Inflammatory macrophage treated with lipopolysaccharide for 4 hours (primary cell): ENCODE data around the gene AATK.

Experiments
- DNase-seq: peaks from one replicate; pipeline ENCODE4 v3.0.0-alpha.2; 2020

AATK gene

DNA sequence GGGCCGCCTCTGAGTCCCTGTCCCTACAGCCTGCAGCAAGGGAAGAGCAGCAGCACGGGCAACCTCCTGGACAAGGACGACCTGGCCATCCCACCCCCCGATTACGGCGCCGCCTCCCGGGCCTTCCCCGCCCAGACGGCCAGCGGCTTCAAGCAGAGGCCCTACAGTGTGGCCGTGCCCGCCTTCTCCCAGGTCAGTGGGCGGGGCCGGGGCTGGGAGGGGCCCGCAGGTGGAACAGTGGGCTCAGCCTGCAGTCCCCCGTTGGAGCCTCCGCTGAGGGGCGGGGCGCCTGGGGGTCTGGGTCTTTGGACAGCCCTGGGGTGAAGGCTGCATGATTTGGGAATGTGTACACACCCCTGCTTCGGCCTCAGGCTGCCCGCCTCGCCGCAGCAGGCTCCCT is 59.3 kb downstream of the AATK start:
- DNase-seq, result no peak

DNA sequence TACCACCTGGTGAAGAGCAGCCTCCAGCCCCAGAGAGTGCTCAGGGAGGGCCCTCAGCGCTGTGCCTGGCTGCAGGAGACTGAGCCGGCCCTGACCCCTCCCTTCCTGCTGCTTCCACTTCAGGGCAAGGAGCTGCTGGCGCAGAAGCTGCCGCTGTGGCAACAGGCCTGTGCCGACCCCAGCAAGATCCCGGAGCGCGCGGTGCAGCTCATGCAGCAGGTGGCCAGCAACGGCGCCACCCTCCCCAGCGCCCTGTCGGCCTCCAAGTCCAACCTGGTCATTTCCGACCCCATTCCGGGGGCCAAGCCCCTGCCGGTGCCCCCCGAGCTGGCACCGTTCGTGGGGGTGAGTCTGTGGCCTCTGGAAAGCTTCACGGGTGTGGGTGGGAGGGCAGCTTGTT is 62.6 kb downstream of the AATK start:
- DNase-seq, result no peak

DNA sequence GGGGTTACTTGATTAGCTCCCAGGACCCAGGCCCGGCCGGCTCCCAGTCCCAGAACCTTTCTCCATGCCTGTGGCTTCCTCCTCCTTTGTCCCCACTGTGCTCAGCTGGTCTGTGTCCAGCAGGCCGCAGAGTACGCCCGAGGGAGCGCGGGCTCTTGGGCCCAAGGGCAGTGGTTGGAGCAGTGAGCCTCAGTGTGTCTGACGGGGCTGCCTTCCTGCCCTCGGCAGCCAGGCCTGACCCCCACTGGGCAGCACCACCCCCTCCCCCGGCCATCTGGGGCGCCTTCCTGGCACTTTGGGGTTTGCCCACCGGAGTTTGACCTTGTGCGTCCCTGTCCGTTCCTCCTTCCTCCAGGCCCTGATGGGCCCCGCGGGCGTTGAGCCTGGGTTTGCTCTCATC is 63.2 kb downstream of the AATK start:
- DNase-seq, result no peak

DNA sequence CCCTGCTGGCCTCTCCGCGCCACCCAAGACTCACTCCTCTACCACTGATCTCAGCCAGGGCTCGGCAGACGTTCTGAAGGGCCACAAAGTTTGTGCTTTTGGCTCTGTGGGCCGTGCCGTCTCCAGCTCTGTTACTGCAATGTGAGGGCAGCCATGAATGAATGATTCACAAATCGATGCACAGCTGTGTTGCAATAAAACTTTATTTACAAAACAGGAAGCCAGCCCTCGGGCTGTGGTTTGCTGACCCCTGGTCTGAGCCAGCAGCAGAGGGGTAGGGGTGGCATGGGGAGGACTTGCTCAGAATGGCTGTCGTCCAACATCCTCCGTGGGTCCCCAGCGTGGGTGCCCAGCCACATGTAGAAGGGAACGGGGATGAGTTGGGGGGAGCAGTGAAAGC is 63.7 kb downstream of the AATK start:
- DNase-seq, result peak; percentile 11

DNA sequence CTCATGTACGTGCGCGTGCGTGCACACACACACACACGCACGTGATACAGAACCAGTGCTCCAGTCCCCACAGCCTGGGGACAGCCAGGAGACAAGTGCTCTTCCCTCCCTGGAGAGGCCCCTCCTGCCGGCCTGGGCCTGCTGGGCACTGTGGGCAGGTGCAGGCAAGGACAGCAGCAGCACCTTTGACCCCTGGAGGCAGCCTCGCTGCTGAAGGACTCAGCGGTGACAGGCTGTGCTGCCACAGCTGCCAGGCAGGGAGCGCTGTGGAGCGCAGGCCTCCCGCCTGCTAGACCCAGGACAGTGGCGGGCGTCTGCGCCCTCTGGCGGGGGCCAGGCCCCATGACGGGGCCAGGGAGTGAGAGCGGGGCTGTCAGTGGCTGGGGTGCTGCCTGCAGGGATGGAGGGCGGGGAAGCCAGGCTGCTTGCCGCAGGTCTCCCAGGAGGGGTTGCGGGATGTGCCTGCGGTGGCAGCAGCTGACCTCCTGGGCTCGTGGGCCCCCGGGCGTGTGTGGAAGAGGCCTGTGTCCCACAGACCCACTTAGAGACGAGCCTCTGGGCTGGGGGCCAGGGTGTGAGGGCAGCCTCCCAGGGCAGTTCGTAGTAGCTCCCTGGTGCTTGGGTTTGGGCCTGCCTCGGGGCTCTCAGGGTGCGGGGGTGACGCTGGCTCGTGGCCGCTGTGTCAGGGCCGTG is 64.3 kb downstream of the AATK start:
- DNase-seq, result peak; percentile 84

- no peak for DNase-seq
These were observed 65.4 kb downstream of the AATK start for GRCh38 chr17:81100668-81101067.

GRCh38 chr17:81099888-81100287 is 66.1 kb downstream of the AATK start:
- DNase-seq, result no peak

DNA sequence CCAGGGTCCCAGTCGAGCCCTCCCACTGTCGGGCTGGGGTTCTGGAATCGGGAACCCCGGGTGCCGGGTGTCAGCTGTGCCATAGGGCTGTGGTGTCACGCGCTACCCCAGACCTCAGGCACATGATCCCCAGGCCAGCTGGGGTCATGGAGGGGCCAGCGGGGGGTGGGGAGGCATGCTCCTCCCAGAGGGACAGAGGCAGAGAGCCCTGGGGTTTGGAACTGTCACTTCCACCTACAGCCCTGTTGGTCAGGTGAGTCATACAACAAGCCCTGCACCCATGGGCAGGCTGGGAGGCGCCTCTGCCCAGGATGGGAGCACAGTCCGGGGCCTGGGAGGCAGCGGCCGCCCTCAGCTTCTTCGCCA is 68.1 kb downstream of the AATK start:
- DNase-seq, result peak; percentile 69

GRCh38 chr17:81097134-81097942 is 68.7 kb downstream of the AATK start:
- DNase-seq, result peak; percentile 65

GRCh38 chr17:81096741-81097133 is 69.3 kb downstream of the AATK start:
- no peak for DNase-seq

- DNase-seq, result peak; percentile 4
These were observed 70.6 kb downstream of the AATK start for GRCh38 chr17:81095383-81095762.

- peak; percentile 72 for DNase-seq
These were observed 71.3 kb downstream of the AATK start for GRCh38 chr17:81094509-81095382.

DNA sequence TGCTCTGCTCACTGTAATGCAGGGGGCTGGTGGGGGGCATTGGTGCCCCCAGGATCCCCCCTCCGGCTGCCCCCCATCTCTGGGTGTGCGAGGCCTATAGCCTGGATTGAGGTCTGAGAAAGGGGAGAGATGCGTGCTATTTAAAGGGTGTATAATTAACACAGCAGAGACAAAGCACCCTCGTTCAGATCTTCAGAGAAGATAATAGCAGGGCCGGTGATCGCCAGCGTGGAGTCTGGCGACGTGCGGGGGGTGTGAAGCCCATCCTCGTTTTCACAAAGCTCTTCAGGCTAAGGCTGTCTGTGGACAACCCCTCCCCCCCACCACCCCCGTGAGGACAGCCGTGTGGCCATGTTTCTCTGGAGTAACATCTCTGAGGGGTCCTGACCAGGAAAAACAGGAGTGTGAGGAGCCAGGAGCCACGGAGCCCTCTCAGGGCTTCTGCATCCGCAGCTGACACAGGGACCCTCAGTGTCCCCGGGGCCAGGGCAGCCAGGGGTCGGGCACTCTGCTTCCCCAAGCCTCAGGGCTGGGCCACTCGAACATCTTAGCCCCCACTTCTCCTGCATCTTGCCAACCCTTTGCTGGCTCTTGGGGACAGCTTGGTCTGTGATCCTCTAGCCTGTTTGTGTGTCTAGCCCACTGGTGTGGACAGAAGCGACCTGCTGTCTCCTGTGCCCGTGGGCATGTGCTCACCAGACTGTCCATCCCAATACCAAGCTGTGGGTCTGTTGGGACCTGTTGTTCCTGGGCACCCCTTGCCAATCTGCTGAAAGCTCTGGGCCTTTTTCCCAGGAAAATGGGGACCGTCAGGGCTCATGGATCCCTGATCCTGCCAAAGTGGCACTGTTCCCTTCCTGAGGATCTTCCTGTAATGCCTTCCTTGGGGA is 72.2 kb downstream of the AATK start:
- no peak for DNase-seq

- no peak for DNase-seq
These were observed 73.4 kb downstream of the AATK start for GRCh38 chr17:81092518-81093095.

GRCh38 chr17:81091774-81092517 is 74.1 kb downstream of the AATK start:
- DNase-seq, result no peak

GRCh38 chr17:81091154-81091553 is 74.9 kb downstream of the AATK start:
- DNase-seq, result no peak

DNA sequence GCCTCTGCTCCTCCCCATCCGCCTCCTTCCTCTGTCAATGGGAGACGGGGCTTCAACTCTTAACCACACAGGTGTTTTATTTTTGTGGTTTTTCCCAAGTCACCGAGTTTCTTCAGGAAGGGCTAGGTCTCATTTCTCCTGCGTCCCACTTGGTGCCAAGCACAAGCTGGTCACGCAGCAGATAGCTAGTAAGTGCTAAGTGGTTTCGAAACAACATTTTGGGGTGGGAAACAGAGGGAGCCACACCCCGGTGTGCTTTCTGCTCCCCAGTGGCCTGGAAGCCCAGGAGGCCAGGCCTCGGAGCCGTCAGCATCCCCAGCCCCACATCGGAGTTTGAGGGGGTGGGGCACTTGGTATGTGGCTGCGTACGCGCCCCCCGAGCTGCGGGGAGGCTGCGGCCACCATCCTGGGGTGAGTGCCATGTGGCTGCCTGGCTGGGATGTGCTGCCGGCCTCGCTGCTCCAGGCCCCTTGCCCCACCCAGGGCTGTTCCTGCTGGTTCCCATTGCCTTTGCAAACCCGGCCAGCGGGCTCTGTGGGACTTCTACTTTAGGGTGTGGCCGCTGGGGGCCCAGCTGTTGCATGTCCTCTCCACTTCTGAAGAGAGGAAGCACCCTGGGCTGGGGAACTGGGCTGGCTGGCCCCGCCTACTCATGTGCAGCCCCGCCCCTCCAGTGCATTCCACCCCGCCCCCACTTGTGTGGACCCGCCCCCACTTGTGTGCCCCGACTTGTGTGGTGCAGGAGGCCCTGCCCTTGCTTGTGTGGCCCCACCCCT is 75.5 kb downstream of the AATK start:
- DNase-seq, result peak; percentile 91

GRCh38 chr17:81086789-81087551 is 79.1 kb downstream of the AATK start:
- DNase-seq, result no peak

- DNase-seq, result no peak
These were observed 80.6 kb downstream of the AATK start for GRCh38 chr17:81085420-81085911.
